ENCODE results near the gene DHRSX.
"Not testable (repeated sequence)": the region's sequence is repeated elsewhere in the genome, so short reads cannot be mapped to it uniquely, and the experiment has no call there.

The DHRSX gene

GRCh38 chrX:2419418-2419817, 81.4 kb downstream of the DHRSX start:
- not testable (repeated sequence) for DNase-seq

- DNase-seq = no peak
Observed at GRCh38 chrX:2418000-2418399, 82.8 kb downstream of the DHRSX start.

GRCh38 chrX:2416851-2417604, 83.7 kb downstream of the DHRSX start:
- no peak for DNase-seq

- DNase-seq = no peak
Observed at GRCh38 chrX:2414384-2414783, 86.4 kb downstream of the DHRSX start.

GRCh38 chrX:2413969-2414368, 86.8 kb downstream of the DHRSX start:
- DNase-seq = no peak

- no peak for DNase-seq
Observed at GRCh38 chrX:2412131-2412530, 88.6 kb downstream of the DHRSX start.

- DNase-seq = no peak
Observed at GRCh38 chrX:2410279-2411020, 90.3 kb downstream of the DHRSX start.

- DNase-seq = no peak
Observed at GRCh38 chrX:2409796-2410195, 91.0 kb downstream of the DHRSX start.

- no peak for DNase-seq
Observed at GRCh38 chrX:2408856-2409255, 91.9 kb downstream of the DHRSX start.

GRCh38 chrX:2406891-2407518, 93.8 kb downstream of the DHRSX start:
- no peak for DNase-seq

- DNase-seq = no peak
Observed at GRCh38 chrX:2404776-2405175, 96.0 kb downstream of the DHRSX start.

- no peak for DNase-seq
Observed at GRCh38 chrX:2402361-2402690, 98.5 kb downstream of the DHRSX start.

- DNase-seq = no peak
Observed at GRCh38 chrX:2401590-2402360, 99.0 kb downstream of the DHRSX start.

GRCh38 chrX:2401201-2401589, 99.6 kb downstream of the DHRSX start:
- DNase-seq = no peak

- DNase-seq = no peak
Observed at GRCh38 chrX:2398064-2398656, 102.6 kb downstream of the DHRSX start.

GRCh38 chrX:2397229-2398063, 103.3 kb downstream of the DHRSX start:
- DNase-seq = no peak

- no peak for DNase-seq
Observed at GRCh38 chrX:2395261-2395992, 105.3 kb downstream of the DHRSX start.

GRCh38 chrX:2391869-2392606, 108.7 kb downstream of the DHRSX start:
- DNase-seq = no peak

- DNase-seq = no peak
Observed at GRCh38 chrX:2390754-2391153, 110.0 kb downstream of the DHRSX start.

- DNase-seq = not testable (repeated sequence)
Observed at GRCh38 chrX:2389731-2390130, 111.0 kb downstream of the DHRSX start.

All from GOT3 (cell line).